Upper lobe of left lung (tissue), 4 donors: ENCODE results near the gene FGGY.

Source experiments
- POLR2AphosphoS5 ChIP-seq, 2 donors: sonication (generic); formaldehyde crosslinking; IDR thresholded peaks; one replicate each; pipeline ENCODE4 v1.5.1; 2017; ENCODE audit warnings: antibody characterized with exemption in 2 of 2
- TF ChIP-seq, protein P1 (sequence below), 6 experiments: fragments of 450-650 bp in 4 of 6; fragments of 200-600 bp in 2 of 6; sonication (generic) in 2 of 6; IDR thresholded peaks; one replicate each; pipeline ENCODE4 v1.5.1; 2016 to 2019; ENCODE audit warnings: antibody characterized with exemption in 6 of 6

DNA sequence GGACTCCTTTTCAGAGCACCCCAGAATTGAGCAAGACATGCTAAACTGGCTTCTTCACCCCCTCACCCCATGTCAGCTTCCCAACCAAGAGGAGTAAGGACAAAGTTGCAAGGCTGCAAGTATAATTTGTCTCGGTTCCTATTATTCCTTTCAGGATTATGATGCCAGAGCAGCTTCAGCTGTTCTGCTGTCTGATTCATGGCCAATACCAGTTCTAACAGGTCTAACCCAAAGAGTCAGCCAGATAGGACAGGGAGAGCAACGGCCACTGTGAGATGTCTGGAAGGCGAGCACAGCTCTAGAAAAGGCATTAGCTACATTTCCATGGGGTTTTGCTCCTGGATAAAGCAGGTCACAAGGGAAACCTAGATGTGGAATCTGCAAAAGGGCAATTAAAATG, 464.5 kb downstream of the FGGY start:
- TF ChIP-seq POLR2AphosphoS5 (IDR thresholded peaks at IDR 0.05) = no peak
- TF ChIP-seq, protein P1, sequence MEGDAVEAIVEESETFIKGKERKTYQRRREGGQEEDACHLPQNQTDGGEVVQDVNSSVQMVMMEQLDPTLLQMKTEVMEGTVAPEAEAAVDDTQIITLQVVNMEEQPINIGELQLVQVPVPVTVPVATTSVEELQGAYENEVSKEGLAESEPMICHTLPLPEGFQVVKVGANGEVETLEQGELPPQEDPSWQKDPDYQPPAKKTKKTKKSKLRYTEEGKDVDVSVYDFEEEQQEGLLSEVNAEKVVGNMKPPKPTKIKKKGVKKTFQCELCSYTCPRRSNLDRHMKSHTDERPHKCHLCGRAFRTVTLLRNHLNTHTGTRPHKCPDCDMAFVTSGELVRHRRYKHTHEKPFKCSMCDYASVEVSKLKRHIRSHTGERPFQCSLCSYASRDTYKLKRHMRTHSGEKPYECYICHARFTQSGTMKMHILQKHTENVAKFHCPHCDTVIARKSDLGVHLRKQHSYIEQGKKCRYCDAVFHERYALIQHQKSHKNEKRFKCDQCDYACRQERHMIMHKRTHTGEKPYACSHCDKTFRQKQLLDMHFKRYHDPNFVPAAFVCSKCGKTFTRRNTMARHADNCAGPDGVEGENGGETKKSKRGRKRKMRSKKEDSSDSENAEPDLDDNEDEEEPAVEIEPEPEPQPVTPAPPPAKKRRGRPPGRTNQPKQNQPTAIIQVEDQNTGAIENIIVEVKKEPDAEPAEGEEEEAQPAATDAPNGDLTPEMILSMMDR (IDR thresholded peaks at IDR 0.05) = no peak
